Measurements from ENCODE around the gene TIPRL.

GRCh38 chr1:168141871-168142385, 36.8 kb upstream of the TIPRL start:
- TF ChIP-seq, protein P1, sequence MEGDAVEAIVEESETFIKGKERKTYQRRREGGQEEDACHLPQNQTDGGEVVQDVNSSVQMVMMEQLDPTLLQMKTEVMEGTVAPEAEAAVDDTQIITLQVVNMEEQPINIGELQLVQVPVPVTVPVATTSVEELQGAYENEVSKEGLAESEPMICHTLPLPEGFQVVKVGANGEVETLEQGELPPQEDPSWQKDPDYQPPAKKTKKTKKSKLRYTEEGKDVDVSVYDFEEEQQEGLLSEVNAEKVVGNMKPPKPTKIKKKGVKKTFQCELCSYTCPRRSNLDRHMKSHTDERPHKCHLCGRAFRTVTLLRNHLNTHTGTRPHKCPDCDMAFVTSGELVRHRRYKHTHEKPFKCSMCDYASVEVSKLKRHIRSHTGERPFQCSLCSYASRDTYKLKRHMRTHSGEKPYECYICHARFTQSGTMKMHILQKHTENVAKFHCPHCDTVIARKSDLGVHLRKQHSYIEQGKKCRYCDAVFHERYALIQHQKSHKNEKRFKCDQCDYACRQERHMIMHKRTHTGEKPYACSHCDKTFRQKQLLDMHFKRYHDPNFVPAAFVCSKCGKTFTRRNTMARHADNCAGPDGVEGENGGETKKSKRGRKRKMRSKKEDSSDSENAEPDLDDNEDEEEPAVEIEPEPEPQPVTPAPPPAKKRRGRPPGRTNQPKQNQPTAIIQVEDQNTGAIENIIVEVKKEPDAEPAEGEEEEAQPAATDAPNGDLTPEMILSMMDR (IDR thresholded peaks at IDR 0.05) = no peak
- TF ChIP-seq POLR2A (IDR thresholded peaks at IDR 0.05) = no peak

Data from esophagus squamous epithelium (tissue), 4 donors.